ENCODE measurements around the gene FILIP1L.

Gene FILIP1L

DNA sequence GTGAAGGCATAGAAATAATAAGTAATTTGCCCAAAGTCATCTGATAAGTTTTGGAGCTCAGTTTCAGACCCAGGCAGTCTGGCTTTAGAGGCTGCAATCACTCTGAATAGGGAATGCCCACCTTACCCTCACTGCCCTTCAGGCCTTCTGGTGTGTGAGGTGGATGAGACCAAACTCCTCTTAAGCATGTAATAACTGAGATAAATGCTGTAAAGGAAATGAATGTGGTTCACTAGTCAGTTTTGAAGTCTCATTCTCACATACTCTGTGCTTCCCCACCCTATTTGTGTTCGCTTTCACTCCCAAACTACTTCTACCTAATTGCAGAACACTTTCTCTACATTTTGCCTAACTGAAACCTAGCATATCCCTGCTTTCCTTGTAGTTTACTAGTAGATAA lies 144.1 kb downstream of the FILIP1L start:
- Histone ChIP-seq H3K36me3 (replicated peaks) (no peaks in the 10 kb centered on the region), H3K4me3 (ENCODE audit: low read depth, low read length) (no peak overlapping the region), H3K27ac (no peak overlapping the region), H3K27me3 (replicated peaks) (no peaks in the 10 kb centered on the region)
- DNase-seq: no peak
- in situ Hi-C loops (cut with HindIII; ENCODE audit: low pct_ligation_motif_present, low sequenced_read_pairs): no loop called here
- TF ChIP-seq, protein P1, sequence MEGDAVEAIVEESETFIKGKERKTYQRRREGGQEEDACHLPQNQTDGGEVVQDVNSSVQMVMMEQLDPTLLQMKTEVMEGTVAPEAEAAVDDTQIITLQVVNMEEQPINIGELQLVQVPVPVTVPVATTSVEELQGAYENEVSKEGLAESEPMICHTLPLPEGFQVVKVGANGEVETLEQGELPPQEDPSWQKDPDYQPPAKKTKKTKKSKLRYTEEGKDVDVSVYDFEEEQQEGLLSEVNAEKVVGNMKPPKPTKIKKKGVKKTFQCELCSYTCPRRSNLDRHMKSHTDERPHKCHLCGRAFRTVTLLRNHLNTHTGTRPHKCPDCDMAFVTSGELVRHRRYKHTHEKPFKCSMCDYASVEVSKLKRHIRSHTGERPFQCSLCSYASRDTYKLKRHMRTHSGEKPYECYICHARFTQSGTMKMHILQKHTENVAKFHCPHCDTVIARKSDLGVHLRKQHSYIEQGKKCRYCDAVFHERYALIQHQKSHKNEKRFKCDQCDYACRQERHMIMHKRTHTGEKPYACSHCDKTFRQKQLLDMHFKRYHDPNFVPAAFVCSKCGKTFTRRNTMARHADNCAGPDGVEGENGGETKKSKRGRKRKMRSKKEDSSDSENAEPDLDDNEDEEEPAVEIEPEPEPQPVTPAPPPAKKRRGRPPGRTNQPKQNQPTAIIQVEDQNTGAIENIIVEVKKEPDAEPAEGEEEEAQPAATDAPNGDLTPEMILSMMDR (IDR thresholded peaks at IDR 0.05; ENCODE audit: low read depth, low read length, missing control alignments): no peak

DNA sequence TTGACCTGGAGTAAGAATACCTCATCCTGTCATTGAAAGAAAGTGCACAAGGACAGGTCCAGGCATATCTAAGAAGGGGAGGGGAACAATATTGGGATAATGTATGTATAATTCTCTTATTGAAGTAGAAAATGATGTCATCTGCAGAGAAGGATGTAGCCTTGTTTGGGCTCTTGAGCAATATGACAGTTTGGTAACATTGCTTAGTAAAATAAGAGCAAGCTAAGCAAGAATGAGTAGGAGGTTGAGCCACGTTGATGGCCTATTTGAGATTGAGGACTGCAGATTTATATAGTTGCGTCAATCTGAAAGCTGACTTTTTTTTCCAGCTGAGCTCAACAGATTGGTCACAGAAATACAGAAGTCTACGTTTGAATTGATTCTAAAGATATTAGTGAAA lies 145.2 kb downstream of the FILIP1L start:
- no peaks in the 10 kb centered on the region for H3K27me3 ChIP-seq (replicated peaks)
- no peak overlapping the region for H3K27ac ChIP-seq
- no peak overlapping the region for H3K4me3 ChIP-seq (ENCODE audit: low read depth, low read length)
- no peak for DNase-seq
- TF ChIP-seq, protein P1 (IDR thresholded peaks at IDR 0.05; ENCODE audit: low read depth, low read length, missing control alignments): no peak
- H3K36me3 ChIP-seq (replicated peaks): no peaks in the 10 kb centered on the region
- in situ Hi-C loops (cut with HindIII; ENCODE audit: low pct_ligation_motif_present, low sequenced_read_pairs): no loop called here

DNA sequence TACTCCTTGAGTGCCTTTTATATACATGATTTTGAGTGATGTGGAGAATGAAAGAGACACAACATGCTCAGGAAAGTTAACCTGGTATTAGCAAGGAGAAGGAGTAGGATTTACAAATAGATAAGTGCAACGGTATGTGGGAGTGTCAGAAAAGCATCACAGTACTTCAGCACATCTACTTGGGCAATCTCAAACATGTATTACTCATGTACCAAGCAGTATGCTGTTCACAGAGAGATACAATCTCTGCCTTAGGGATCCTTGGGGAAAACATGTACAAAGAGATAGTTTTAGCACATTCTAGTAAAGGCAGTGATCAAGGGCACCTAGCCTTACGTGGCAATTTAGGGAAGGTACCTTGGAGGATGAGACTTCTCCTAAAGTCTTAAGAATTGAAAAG lies 146.5 kb downstream of the FILIP1L start:
- in situ Hi-C loops (cut with HindIII; ENCODE audit: low pct_ligation_motif_present, low sequenced_read_pairs): no loop called here
- Histone ChIP-seq H3K4me3 (ENCODE audit: low read depth, low read length) (no peak overlapping the region), H3K36me3 (replicated peaks) (no peaks in the 10 kb centered on the region), H3K27ac (no peak overlapping the region), H3K27me3 (replicated peaks) (no peaks in the 10 kb centered on the region)
- TF ChIP-seq, protein P1 (IDR thresholded peaks at IDR 0.05; ENCODE audit: low read depth, low read length, missing control alignments): no peak
- DNase-seq: no peak

DNA sequence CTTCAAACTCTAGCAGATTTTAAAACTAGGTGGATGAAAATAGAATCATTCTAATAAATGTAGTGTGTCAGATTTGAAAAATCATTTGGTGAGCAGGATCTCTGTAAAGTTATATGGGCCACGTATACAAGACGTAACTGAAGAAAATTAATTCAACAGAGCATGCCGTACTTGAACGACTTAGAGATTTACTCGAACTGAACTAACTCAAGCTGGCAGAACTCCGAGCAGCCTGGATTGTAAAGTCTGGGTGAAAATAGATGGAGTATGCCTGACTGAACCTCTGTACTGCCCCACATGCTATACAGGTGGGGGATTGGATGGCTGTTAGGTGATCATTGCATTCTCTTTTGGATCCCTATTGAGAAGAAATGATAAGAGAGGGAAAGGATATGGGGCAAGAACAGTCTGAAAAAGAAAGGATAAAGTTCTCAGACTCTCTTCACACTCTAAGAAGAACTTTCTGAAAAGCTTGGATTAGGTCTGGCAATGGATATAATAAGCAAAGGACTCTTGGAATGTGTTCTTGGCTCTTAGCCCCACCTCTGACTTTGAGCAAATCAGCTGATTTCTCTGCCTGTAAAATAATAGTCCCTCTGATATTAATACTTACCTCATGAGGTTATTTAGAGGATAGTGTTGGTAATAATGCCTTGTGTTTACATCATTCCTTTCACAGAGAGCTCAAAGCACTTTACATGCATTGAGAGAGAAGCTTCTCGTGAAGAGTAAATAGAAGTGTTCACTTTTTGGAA lies 147.5 kb downstream of the FILIP1L start:
- Histone ChIP-seq H3K36me3 (replicated peaks) (no peaks in the 10 kb centered on the region), H3K27ac (no peak overlapping the region), H3K4me3 (ENCODE audit: low read depth, low read length) (no peak overlapping the region), H3K27me3 (replicated peaks) (no peaks in the 10 kb centered on the region)
- TF ChIP-seq, protein P1 (IDR thresholded peaks at IDR 0.05; ENCODE audit: low read depth, low read length, missing control alignments): no peak
- no peak for DNase-seq
- in situ Hi-C loops (cut with HindIII; ENCODE audit: low pct_ligation_motif_present, low sequenced_read_pairs): no loop called here

DNA sequence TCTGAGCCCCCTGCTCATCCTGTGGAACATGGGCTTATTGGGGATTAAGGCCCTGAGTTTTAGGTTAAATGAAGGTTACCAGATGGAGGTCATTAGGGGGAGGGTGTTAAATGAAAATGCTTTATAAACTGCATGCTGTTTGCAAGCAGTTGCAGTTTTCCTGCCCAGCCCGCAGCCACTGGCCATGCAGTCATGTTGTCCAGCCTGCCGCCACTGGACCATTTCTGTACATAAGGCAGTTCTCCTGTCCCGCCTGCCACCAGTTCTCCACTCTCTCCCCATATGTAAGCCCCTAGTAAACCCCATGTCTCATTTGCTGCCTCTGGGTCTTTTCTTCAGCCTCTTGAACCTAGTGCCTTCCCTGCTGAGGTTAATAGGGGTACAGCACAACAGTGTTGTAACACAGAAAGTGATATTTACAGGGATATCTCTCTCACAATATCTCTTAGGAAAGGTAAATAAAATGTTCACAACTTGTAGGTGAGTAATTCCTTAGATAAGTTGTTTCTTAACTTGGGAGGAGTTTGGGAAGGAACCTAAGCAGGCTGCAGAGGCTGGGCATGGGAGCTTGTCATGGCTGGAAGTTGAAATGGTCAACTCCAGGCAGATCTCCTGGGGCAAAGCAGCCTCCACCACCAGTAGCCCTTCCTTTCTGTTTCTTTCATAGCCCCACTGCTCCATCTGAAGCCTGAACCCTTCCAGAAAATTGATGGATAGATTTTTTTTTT lies 148.5 kb downstream of the FILIP1L start:
- TF ChIP-seq, protein P1 (IDR thresholded peaks at IDR 0.05; ENCODE audit: low read depth, low read length, missing control alignments): no peak
- Histone ChIP-seq H3K27me3 (replicated peaks) (no peaks in the 10 kb centered on the region), H3K36me3 (replicated peaks) (no peaks in the 10 kb centered on the region), H3K4me3 (ENCODE audit: low read depth, low read length) (no peak overlapping the region), H3K27ac (no peak overlapping the region)
- no peak for DNase-seq
- in situ Hi-C loops (cut with HindIII; ENCODE audit: low pct_ligation_motif_present, low sequenced_read_pairs): no loop called here
